C4-2B (cell line): ENCODE data around the gene PRND.
"Not testable (repeated sequence)": the region's sequence is repeated elsewhere in the genome, so short reads cannot be mapped to it uniquely, and the experiment has no call there.

Source experiments
- ZFX ChIP-seq: fragments of 450-650 bp; IDR thresholded peaks from 2 replicates; pipeline ENCODE4 v1.6.1; 2017
- TF ChIP-seq, protein P1 (sequence below): fragments of 450-650 bp; conservative IDR thresholded peaks from 2 replicates; pipeline ENCODE4 v1.5.1; 2017; ENCODE audit warnings: mild to moderate bottlenecking

DNA sequence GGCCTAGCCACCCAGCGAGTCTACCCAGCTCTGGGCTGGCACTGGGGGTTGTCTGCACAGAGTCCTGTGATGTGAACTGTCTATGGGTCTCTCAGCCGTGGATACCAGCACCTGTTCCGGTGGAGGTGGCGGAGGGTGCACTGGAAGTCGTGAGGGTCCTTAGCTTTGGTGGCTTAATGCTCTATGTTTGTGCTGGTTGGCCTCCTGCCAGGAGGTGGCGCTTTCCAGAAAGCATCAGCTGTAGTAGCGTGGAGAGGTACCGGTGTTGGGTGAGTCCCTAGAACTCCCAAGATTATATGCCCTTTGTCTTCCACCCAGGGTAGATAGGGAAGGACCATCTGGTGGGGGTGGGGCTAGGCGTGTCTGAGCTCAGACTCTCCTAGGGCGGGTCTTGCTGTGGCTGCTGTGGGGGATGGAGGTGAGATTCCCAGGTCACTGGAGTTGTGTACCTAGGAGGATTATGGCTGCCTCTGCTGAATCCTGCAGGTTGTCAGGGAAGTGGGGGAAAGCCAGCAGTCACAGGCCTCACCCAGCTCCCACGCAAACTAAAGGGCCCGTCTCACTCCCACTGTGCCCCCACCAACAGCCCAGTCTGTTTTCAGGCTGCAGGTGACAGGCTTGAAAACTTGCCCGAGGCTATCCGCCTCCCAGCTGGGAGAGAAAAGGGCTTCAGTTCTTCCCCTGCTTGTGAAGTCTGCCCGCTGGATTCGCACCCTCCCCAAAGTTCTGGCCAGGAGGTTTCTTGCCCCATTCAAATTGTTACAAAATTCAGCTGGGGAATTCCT lies 37.6 kb downstream of the PRND start:
- TF ChIP-seq, protein P1, sequence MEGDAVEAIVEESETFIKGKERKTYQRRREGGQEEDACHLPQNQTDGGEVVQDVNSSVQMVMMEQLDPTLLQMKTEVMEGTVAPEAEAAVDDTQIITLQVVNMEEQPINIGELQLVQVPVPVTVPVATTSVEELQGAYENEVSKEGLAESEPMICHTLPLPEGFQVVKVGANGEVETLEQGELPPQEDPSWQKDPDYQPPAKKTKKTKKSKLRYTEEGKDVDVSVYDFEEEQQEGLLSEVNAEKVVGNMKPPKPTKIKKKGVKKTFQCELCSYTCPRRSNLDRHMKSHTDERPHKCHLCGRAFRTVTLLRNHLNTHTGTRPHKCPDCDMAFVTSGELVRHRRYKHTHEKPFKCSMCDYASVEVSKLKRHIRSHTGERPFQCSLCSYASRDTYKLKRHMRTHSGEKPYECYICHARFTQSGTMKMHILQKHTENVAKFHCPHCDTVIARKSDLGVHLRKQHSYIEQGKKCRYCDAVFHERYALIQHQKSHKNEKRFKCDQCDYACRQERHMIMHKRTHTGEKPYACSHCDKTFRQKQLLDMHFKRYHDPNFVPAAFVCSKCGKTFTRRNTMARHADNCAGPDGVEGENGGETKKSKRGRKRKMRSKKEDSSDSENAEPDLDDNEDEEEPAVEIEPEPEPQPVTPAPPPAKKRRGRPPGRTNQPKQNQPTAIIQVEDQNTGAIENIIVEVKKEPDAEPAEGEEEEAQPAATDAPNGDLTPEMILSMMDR = 0 out of 2 replicates have a peak, but pooled peaks have one; percentile 6
- TF ChIP-seq ZFX = not testable (repeated sequence)
